H1 (cell line): Measurements from ENCODE around the gene METTL8.

Source experiments
- CHD2 ChIP-seq: IDR thresholded peaks from 2 replicates; pipeline ENCODE4 v1.6.1; 2012; ENCODE audit warnings: low read length, improper control_type of control experiment
- CTCF ChIP-seq, 3 experiments: IDR thresholded peaks; 1 replicate in 2 of 3; 2 replicates in 1 of 3; pipeline versions ENCODE4 v1.5.1 to v1.6.1; 2011; ENCODE audit warnings: low read length in 3 of 3, mild to moderate bottlenecking in 3 of 3, inconsistent platforms in 2 of 3, low read depth in 1 of 3, moderate library complexity in 1 of 3; ENCODE audit not compliant: insufficient read depth in 1 of 3; ENCODE audit errors: control extremely low read depth in 1 of 3
- EGR1 ChIP-seq: IDR thresholded peaks from 2 replicates; pipeline ENCODE4 v1.6.1; 2011; ENCODE audit warnings: low read depth, low read length, borderline replicate concordance
- EP300 ChIP-seq, 2 experiments: IDR thresholded peaks; 1 replicate in 1 of 2; 2 replicates in 1 of 2; pipeline ENCODE4 v1.6.1; 2011 to 2012; ENCODE audit warnings: low read depth in 2 of 2, low read length in 2 of 2, mild to moderate bottlenecking in 2 of 2, borderline replicate concordance in 1 of 2, inconsistent platforms in 1 of 2, moderate library complexity in 1 of 2
- EZH2 ChIP-seq: fragments of 200-600 bp; sonication (generic); IDR thresholded peaks from 2 replicates; pipeline ENCODE4 v1.7.1; 2012; ENCODE audit warnings: low read depth, mild to moderate bottlenecking, moderate library complexity, low read length, inconsistent platforms; ENCODE audit not compliant: severe bottlenecking
- POLR2A ChIP-seq, 2 experiments: IDR thresholded peaks; 1 replicate in 1 of 2; 2 replicates in 1 of 2; pipeline ENCODE4 v1.6.1; 2011; ENCODE audit warnings: low read depth in 2 of 2, low read length in 2 of 2, mild to moderate bottlenecking in 2 of 2; ENCODE audit errors: control extremely low read depth in 1 of 2
- TAF1 ChIP-seq: IDR thresholded peaks from 2 replicates; pipeline ENCODE4 v1.6.1; 2011; ENCODE audit warnings: mild to moderate bottlenecking, low read depth, low read length

- TF ChIP-seq CTCF (IDR thresholded peaks at IDR 0.05; ENCODE audit: control extremely low read depth in 1 of 3, insufficient read depth in 1 of 3, low read depth in 1 of 3, low read length in 3 of 3), result no peak
- TF ChIP-seq POLR2A (IDR thresholded peaks at IDR 0.05; ENCODE audit: control extremely low read depth in 1 of 2, low read depth in 2 of 2, low read length in 2 of 2), result no peak
- no peak for TF ChIP-seq TAF1
- no peak for TF ChIP-seq EGR1
- no peak for TF ChIP-seq CHD2
- no peak for TF ChIP-seq EZH2
- no peak for TF ChIP-seq EP300 (IDR thresholded peaks at IDR 0.05; ENCODE audit: borderline replicate concordance in 1 of 2, low read depth in 2 of 2, low read length in 2 of 2)
Observed at GRCh38 chr2:171294608-171295007, 139.2 kb downstream of the METTL8 start.
